ENCODE results near the gene AMN.

AMN gene

GRCh38 chr14:102965282-102965681, 42.8 kb downstream of the AMN start:
- Histone ChIP-seq H3K27ac (no peak overlapping the region), H3K36me3 (peaks cover 86% of the 10 kb centered on the region), H3K9me3 (ENCODE audit: severe bottlenecking) (no peaks in the 10 kb centered on the region), H3K4me3 (ENCODE audit: low read depth, low read length) (no peak overlapping the region), H3K27me3 (ENCODE audit: insufficient read depth, low read depth, severe bottlenecking) (no peaks in the 10 kb centered on the region)
- DNase-seq = no peak
- TF ChIP-seq, protein P1, sequence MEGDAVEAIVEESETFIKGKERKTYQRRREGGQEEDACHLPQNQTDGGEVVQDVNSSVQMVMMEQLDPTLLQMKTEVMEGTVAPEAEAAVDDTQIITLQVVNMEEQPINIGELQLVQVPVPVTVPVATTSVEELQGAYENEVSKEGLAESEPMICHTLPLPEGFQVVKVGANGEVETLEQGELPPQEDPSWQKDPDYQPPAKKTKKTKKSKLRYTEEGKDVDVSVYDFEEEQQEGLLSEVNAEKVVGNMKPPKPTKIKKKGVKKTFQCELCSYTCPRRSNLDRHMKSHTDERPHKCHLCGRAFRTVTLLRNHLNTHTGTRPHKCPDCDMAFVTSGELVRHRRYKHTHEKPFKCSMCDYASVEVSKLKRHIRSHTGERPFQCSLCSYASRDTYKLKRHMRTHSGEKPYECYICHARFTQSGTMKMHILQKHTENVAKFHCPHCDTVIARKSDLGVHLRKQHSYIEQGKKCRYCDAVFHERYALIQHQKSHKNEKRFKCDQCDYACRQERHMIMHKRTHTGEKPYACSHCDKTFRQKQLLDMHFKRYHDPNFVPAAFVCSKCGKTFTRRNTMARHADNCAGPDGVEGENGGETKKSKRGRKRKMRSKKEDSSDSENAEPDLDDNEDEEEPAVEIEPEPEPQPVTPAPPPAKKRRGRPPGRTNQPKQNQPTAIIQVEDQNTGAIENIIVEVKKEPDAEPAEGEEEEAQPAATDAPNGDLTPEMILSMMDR (IDR thresholded peaks at IDR 0.05; ENCODE audit: low read depth, low read length) = no peak

GRCh38 chr14:102965971-102966655, 43.6 kb downstream of the AMN start:
- Histone ChIP-seq H3K4me3 (ENCODE audit: low read depth, low read length) (no peak overlapping the region), H3K27ac (no peak overlapping the region), H3K9me3 (ENCODE audit: severe bottlenecking) (no peaks in the 10 kb centered on the region), H3K27me3 (ENCODE audit: insufficient read depth, low read depth, severe bottlenecking) (no peaks in the 10 kb centered on the region), H3K36me3 (peaks cover 89% of the 10 kb centered on the region)
- DNase-seq = no peak
- TF ChIP-seq, protein P1 (IDR thresholded peaks at IDR 0.05; ENCODE audit: low read depth, low read length) = no peak

GRCh38 chr14:102966681-102967505, 44.4 kb downstream of the AMN start:
- no peaks in the 10 kb centered on the region for H3K9me3 ChIP-seq (ENCODE audit: severe bottlenecking)
- no peak for DNase-seq
- H3K36me3 ChIP-seq = peaks cover 89% of the 10 kb centered on the region
- no peak overlapping the region for H3K27ac ChIP-seq
- no peaks in the 10 kb centered on the region for H3K27me3 ChIP-seq (ENCODE audit: insufficient read depth, low read depth, severe bottlenecking)
- TF ChIP-seq, protein P1 (IDR thresholded peaks at IDR 0.05; ENCODE audit: low read depth, low read length) = no peak
- H3K4me3 ChIP-seq (ENCODE audit: low read depth, low read length) = no peak overlapping the region

GRCh38 chr14:102967506-102967795, 45.0 kb downstream of the AMN start:
- no peak for DNase-seq
- Histone ChIP-seq H3K27ac (no peak overlapping the region), H3K4me3 (ENCODE audit: low read depth, low read length) (no peak overlapping the region), H3K36me3 (peaks cover 88% of the 10 kb centered on the region), H3K27me3 (ENCODE audit: insufficient read depth, low read depth, severe bottlenecking) (no peaks in the 10 kb centered on the region), H3K9me3 (ENCODE audit: severe bottlenecking) (no peaks in the 10 kb centered on the region)
- TF ChIP-seq, protein P1 (IDR thresholded peaks at IDR 0.05; ENCODE audit: low read depth, low read length) = no peak

GRCh38 chr14:102968306-102968705, 45.8 kb downstream of the AMN start:
- TF ChIP-seq, protein P1 (IDR thresholded peaks at IDR 0.05; ENCODE audit: low read depth, low read length) = no peak
- H3K9me3 ChIP-seq (ENCODE audit: severe bottlenecking) = no peaks in the 10 kb centered on the region
- H3K4me3 ChIP-seq (ENCODE audit: low read depth, low read length) = no peak overlapping the region
- H3K36me3 ChIP-seq = peaks cover 90% of the 10 kb centered on the region
- no peak for DNase-seq
- no peaks in the 10 kb centered on the region for H3K27me3 ChIP-seq (ENCODE audit: insufficient read depth, low read depth, severe bottlenecking)
- no peak overlapping the region for H3K27ac ChIP-seq
